Nephron progenitor cell (in vitro differentiated cells): Measurements from ENCODE around the gene LONRF2.

Experiments used
- DNase-seq: peaks from one replicate; pipeline ENCODE4 v3.0.0; 2021
- H3K27ac Mint-ChIP-seq: 2 replicates; pipeline ENCODE4 v1.8.0; 2021; ENCODE audit warnings: mild to moderate bottlenecking, moderate library complexity, mixed read lengths
- H3K27me3 Mint-ChIP-seq: 2 replicates; pipeline ENCODE4 v1.8.0; 2021; ENCODE audit warnings: mild to moderate bottlenecking, low read depth, mixed read lengths; ENCODE audit not compliant: poor library complexity
- H3K36me3 Mint-ChIP-seq: 2 replicates; pipeline ENCODE4 v1.8.0; 2021; ENCODE audit warnings: low read depth, mixed read lengths
- H3K4me1 Mint-ChIP-seq: 2 replicates; pipeline ENCODE4 v1.8.0; 2021; ENCODE audit warnings: mixed read lengths
- H3K4me3 Mint-ChIP-seq: 2 replicates; pipeline ENCODE4 v1.8.0; 2021; ENCODE audit warnings: mild to moderate bottlenecking, moderate library complexity, mixed read lengths
- H3K9me3 Mint-ChIP-seq: 2 replicates; pipeline ENCODE4 v1.8.0; 2021; ENCODE audit warnings: mild to moderate bottlenecking, moderate library complexity, mixed read lengths
- TF ChIP-seq, protein P1 (sequence below): fragments of 200-600 bp; sonication (generic); IDR thresholded peaks from 2 replicates; pipeline ENCODE4 v1.5.0; 2021; ENCODE audit warnings: antibody characterized with exemption

LONRF2 gene

DNA sequence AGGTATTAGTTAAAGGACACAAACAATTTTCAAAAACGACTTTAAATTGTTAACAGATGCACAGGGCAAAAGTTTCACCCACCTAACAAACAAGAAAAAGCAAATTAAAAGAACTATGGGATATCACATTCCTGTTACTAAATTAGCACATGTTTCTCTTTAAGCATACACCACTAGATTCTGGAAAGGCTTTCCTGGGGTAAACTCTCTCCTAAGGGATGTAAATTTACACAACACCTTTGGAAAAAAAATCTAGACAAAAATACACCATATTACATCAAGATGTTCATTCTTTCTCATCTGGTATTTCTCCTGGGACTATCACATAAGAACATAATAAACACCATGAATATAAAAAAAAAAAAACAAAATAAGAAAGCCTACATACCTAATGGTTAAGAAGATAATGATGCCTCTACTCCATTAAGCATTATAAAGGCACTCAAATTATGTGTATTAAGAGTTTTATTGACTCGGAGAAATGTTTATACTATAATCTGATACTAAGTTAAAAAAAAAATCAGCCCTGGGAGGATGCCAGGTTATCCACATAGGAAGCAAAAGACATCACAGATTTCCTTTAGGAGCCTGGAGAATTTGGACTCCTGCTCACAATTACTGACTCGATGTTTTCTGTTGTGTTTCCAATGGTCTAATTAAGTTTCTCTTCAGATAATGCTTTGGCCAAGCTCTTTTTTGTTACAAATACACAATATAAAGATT, 97.2 kb downstream of the LONRF2 start:
- TF ChIP-seq, protein P1, sequence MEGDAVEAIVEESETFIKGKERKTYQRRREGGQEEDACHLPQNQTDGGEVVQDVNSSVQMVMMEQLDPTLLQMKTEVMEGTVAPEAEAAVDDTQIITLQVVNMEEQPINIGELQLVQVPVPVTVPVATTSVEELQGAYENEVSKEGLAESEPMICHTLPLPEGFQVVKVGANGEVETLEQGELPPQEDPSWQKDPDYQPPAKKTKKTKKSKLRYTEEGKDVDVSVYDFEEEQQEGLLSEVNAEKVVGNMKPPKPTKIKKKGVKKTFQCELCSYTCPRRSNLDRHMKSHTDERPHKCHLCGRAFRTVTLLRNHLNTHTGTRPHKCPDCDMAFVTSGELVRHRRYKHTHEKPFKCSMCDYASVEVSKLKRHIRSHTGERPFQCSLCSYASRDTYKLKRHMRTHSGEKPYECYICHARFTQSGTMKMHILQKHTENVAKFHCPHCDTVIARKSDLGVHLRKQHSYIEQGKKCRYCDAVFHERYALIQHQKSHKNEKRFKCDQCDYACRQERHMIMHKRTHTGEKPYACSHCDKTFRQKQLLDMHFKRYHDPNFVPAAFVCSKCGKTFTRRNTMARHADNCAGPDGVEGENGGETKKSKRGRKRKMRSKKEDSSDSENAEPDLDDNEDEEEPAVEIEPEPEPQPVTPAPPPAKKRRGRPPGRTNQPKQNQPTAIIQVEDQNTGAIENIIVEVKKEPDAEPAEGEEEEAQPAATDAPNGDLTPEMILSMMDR, result no peak
- no peak overlapping the region for H3K4me3 Mint-ChIP-seq
- no peaks in the 10 kb centered on the region for H3K36me3 Mint-ChIP-seq
- no peak overlapping the region for H3K27ac Mint-ChIP-seq
- no peaks in the 10 kb centered on the region for H3K4me1 Mint-ChIP-seq
- no peak for DNase-seq
- H3K9me3 Mint-ChIP-seq, result peaks cover 15% of the 10 kb centered on the region
- H3K27me3 Mint-ChIP-seq, result peaks cover 15% of the 10 kb centered on the region

DNA sequence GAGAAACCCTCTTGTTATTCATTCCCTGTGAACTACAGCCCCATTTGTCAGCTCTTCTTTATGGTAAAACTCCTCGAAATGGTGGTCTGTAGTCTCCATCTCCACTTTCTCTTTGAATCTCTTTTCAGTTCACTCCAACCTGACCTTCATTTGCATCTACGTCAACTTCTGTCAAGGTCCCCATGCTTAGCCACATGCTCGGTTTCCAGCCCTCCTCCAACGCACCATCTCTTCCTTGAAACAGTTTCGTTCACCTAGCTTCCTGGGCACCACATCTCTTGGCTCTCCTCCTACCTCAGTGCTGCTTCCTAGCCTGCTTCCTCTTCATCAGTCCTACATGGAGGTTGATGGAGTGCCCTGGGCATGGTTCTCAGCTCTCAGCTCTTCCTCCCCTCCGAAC, 98.8 kb downstream of the LONRF2 start:
- TF ChIP-seq, protein P1, result no peak
- Mint-ChIP-seq H3K27me3 (peaks cover 14% of the 10 kb centered on the region), H3K4me3 (no peak overlapping the region)

More for the DNA sequence above, 98.8 kb downstream of the LONRF2 start:
- Mint-ChIP-seq H3K4me1 (no peaks in the 10 kb centered on the region), H3K27ac (no peak overlapping the region), H3K36me3 (no peaks in the 10 kb centered on the region), H3K9me3 (peaks cover 15% of the 10 kb centered on the region)
- no peak for DNase-seq
